KMS-11 (cell line): ENCODE measurements around the gene KIF16B.

Experiments used
- H2AFZ ChIP-seq: fragments of 200-600 bp; sonication (generic); 2 replicates; pipeline ENCODE4 v1.6.1; 2016; ENCODE audit warnings: antibody characterized with exemption, mixed run types, low read depth
- H3K27ac ChIP-seq: fragments of 200-600 bp; sonication (generic); 2 replicates; pipeline ENCODE4 v1.6.1; 2016; ENCODE audit warnings: mild to moderate bottlenecking, mixed run types
- H3K27me3 ChIP-seq: fragments of 200-600 bp; sonication (generic); 2 replicates; pipeline ENCODE4 v1.6.1; 2017; ENCODE audit warnings: mild to moderate bottlenecking, low read depth, mixed run types, moderate library complexity; ENCODE audit not compliant: insufficient read depth
- H3K36me3 ChIP-seq: fragments of 200-600 bp; sonication (generic); 2 replicates; pipeline ENCODE4 v1.6.1; 2017; ENCODE audit warnings: mild to moderate bottlenecking, mixed run types; ENCODE audit not compliant: insufficient read depth
- H3K4me1 ChIP-seq: fragments of 200-600 bp; sonication (generic); 2 replicates; pipeline ENCODE4 v1.6.1; 2016; ENCODE audit warnings: mild to moderate bottlenecking, low read depth, mixed run types; ENCODE audit not compliant: poor library complexity, severe bottlenecking
- H3K4me2 ChIP-seq: fragments of 200-600 bp; sonication (generic); 2 replicates; pipeline ENCODE4 v1.7.0; 2016; ENCODE audit warnings: mild to moderate bottlenecking, mixed run types
- H3K4me3 ChIP-seq: fragments of 200-600 bp; sonication (generic); IDR thresholded peaks from 2 replicates; pipeline ENCODE4 v1.6.1; 2017; ENCODE audit warnings: low read depth, low read length, mixed read lengths; ENCODE audit not compliant: insufficient read depth
- H3K79me2 ChIP-seq: fragments of 200-600 bp; sonication (generic); 2 replicates; pipeline ENCODE4 v1.6.1; 2016; ENCODE audit warnings: low read depth, mixed run types; ENCODE audit not compliant: insufficient read depth
- H3K9ac ChIP-seq: fragments of 200-600 bp; sonication (generic); 2 replicates; pipeline ENCODE4 v1.6.1; 2016; ENCODE audit warnings: mild to moderate bottlenecking, mixed run types
- H4K20me1 ChIP-seq: fragments of 200-600 bp; sonication (generic); 2 replicates; pipeline ENCODE4 v1.6.1; 2016; ENCODE audit warnings: mild to moderate bottlenecking, mixed run types; ENCODE audit not compliant: insufficient read depth
- CTCF ChIP-seq: fragments of 200-600 bp; sonication (generic); conservative IDR thresholded peaks from 2 replicates; pipeline ENCODE4 v1.6.1; 2017; ENCODE audit warnings: low read depth, mild to moderate bottlenecking, antibody characterized with exemption, low read length, moderate library complexity, mixed read lengths

The KIF16B gene

GRCh38 chr20:16394784-16395183, 178.5 kb downstream of the KIF16B start:
- H4K20me1 ChIP-seq, result no peaks in the 10 kb centered on the region
- no peak for TF ChIP-seq CTCF

GRCh38 chr20:16393836-16394235, 179.4 kb downstream of the KIF16B start:
- Histone ChIP-seq H4K20me1 (no peaks in the 10 kb centered on the region), H3K9ac (no peak overlapping the region), H3K27ac (no peak overlapping the region), H3K36me3 (no peaks in the 10 kb centered on the region), H3K79me2 (no peaks in the 10 kb centered on the region), H3K4me1 (no peaks in the 10 kb centered on the region), H3K4me2 (no peak overlapping the region), H3K4me3 (no peak overlapping the region), H3K27me3 (no peaks in the 10 kb centered on the region), H2AFZ (no peak overlapping the region)
- no peak for TF ChIP-seq CTCF

More at GRCh38 chr20:16394784-16395183, 178.5 kb downstream of the KIF16B start:
- H3K27ac ChIP-seq, result no peak overlapping the region
- no peak overlapping the region for H2AFZ ChIP-seq
- no peak overlapping the region for H3K4me2 ChIP-seq
- H3K36me3 ChIP-seq, result no peaks in the 10 kb centered on the region
- H3K9ac ChIP-seq, result no peak overlapping the region
- H3K79me2 ChIP-seq, result no peaks in the 10 kb centered on the region
- H3K4me3 ChIP-seq, result no peak overlapping the region
- H3K4me1 ChIP-seq, result no peaks in the 10 kb centered on the region
- no peaks in the 10 kb centered on the region for H3K27me3 ChIP-seq

GRCh38 chr20:16393297-16393696, 180.0 kb downstream of the KIF16B start:
- Histone ChIP-seq H3K4me2 (no peak overlapping the region), H3K79me2 (no peaks in the 10 kb centered on the region), H3K27me3 (no peaks in the 10 kb centered on the region), H3K4me3 (no peak overlapping the region), H3K9ac (no peak overlapping the region), H4K20me1 (no peaks in the 10 kb centered on the region), H3K4me1 (no peaks in the 10 kb centered on the region), H3K36me3 (no peaks in the 10 kb centered on the region), H2AFZ (no peak overlapping the region), H3K27ac (no peak overlapping the region)
- TF ChIP-seq CTCF, result no peak

- Histone ChIP-seq H3K27me3 (no peaks in the 10 kb centered on the region), H2AFZ (no peak overlapping the region), H3K9ac (no peak overlapping the region), H3K4me2 (no peak overlapping the region), H4K20me1 (no peaks in the 10 kb centered on the region), H3K4me3 (no peak overlapping the region), H3K79me2 (no peaks in the 10 kb centered on the region), H3K4me1 (no peaks in the 10 kb centered on the region), H3K27ac (no peak overlapping the region), H3K36me3 (no peaks in the 10 kb centered on the region)
- no peak for TF ChIP-seq CTCF
Observed at GRCh38 chr20:16392346-16392745, 180.9 kb downstream of the KIF16B start.
